Epithelial cell of esophagus (primary cell): ENCODE results near the gene TMEM63C.

Experiments used
- DNase-seq: peaks from one replicate; pipeline ENCODE4 v3.0.0; 2010; ENCODE audit warnings: low read depth
- H3K4me3 ChIP-seq: 2 replicates; pipeline ENCODE4 v1.5.1; 2011; ENCODE audit warnings: mild to moderate bottlenecking, low read length, control low read depth
- CTCF ChIP-seq: IDR thresholded peaks from 2 replicates; pipeline ENCODE4 v1.5.1; 2011; ENCODE audit warnings: low read depth, mild to moderate bottlenecking, low read length, control low read depth, inconsistent platforms; ENCODE audit not compliant: insufficient read depth; ENCODE audit errors: missing control alignments

Gene TMEM63C

DNA sequence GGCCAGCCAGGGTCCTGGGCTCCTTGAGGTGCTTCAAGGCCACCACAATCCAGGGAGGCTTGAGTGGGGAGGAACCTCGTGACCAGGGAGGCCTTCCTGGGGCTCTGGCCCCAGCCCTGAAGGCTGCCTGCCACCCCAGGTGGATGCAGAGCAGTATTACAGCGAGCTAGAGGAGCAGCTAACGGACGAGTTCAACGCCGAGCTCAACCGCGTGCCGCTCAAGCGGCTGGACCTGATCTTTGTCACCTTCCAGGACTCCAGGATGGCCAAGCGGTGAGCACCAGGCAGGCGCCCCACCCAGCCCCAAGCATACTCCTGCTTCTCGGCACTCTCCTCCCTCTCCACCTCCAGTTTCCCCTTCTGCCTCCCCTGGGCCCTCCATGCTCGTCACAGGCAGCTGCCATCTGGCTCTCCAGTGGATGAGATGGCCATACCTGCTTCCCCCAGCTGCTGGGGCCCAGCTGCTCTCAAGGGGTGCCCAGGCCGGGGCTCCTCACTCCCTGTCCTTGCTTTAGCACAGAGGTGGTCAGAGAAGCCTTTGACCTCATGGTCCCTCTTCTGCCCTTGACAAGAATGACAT lies 58.8 kb downstream of the TMEM63C start:
- no peak for DNase-seq
- H3K4me3 ChIP-seq, result no peak overlapping the region
- TF ChIP-seq CTCF, result no peak

DNA sequence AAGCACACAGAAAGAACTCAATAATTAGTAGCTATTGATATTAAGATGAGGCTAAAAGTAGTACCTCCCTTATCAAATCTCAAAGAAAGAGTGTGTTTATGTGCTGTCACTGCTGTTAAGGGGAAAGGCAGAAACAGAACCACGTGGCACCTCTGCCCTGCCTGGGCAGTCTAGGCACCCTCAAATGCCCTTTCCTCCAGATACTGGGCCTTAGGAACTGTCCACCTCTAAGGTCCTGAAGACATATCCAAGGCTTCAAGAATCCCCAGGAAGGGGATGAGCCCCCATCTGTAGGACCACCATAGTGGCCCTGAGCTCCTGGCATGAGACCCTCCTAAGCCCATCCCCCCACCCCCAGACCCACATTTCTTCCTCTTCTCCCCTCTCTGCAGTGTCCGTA lies 60.4 kb downstream of the TMEM63C start:
- no peak for DNase-seq
- TF ChIP-seq CTCF, result no peak
- no peak overlapping the region for H3K4me3 ChIP-seq

DNA sequence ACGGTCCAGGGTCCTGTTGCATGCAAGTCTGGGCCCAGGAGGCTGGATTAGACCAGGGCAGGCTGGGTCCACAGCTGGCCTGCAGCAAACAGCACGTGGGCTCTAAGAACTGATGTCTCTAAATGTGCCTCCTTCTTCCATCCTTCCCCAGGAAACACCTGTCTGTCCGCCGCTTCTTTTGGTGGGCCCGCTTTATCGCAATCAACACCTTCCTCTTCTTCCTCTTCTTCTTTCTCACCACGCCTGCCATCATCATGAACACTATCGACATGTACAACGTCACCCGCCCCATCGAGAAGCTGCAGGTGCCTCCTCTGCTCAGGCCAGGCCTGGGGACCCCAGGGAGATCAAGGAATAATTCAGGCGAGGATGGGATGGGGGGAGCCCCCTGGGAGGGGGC lies 61.2 kb downstream of the TMEM63C start:
- DNase-seq, result no peak
- H3K4me3 ChIP-seq, result no peak overlapping the region
- no peak for TF ChIP-seq CTCF

GRCh38 chr14:77243853-77244252 lies 62.3 kb downstream of the TMEM63C start:
- TF ChIP-seq CTCF, result no peak
- no peak overlapping the region for H3K4me3 ChIP-seq
- no peak for DNase-seq

- H3K4me3 ChIP-seq, result no peak overlapping the region
- no peak for DNase-seq
- peak; percentile 21 for TF ChIP-seq CTCF
Observed at GRCh38 chr14:77245820-77246219, 64.2 kb downstream of the TMEM63C start.

DNA sequence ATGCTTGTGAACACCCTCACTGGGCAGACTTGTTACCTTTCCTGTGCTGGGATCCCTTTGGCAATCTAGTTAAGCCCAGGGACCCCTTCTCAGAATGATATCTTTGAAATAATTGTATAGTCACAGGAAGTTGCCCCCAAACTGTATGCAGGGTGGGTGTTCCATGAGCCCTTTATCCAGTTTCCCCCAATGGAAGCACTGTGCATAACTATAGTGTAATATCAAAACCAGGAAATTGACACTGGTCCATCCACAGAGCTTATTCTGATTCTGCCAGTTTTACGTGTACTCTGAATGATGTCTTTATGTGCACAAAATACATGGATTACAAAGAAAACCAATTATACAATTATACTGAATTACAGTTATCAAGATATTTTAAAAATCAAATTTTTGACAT lies 65.2 kb downstream of the TMEM63C start:
- TF ChIP-seq CTCF, result no peak
- no peak overlapping the region for H3K4me3 ChIP-seq
- no peak for DNase-seq

DNA sequence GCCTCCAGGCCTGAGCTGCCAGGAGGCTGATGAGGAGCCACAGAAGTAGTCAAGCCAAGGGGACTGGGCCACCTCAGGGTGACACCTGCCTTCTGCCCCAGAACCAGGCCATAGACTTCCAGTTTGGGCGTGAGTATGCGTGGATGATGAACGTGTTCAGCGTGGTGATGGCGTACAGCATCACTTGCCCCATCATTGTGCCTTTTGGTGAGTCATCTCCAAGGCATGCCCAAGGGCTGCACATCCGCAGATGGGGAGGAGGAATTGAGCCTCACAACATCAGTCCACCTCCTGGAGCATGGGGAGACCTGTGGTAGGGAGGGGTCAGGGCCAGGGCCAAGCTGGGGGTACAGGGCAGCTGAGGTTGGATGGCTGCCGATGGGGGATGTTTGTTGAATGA lies 67.1 kb downstream of the TMEM63C start:
- H3K4me3 ChIP-seq, result no peak overlapping the region
- peak; percentile 40 for DNase-seq
- TF ChIP-seq CTCF, result no peak
